PFSK-1 (cell line): ENCODE data around the gene ABHD16A.

Source experiments
- POLR2AphosphoS5 ChIP-seq: IDR thresholded peaks from 2 replicates; pipeline ENCODE4 v1.6.1; 2012; ENCODE audit warnings: low read depth, mild to moderate bottlenecking, control low read depth, low read length, moderate library complexity
- REST ChIP-seq, 2 experiments: IDR thresholded peaks; 2 replicates each; pipeline versions ENCODE4 v1.6.1 to v1.8.0; 2011 to 2012; ENCODE audit warnings: low read depth in 2 of 2, low read length in 2 of 2, control low read depth in 1 of 2, inconsistent platforms in 1 of 2, mild to moderate bottlenecking in 1 of 2, moderate library complexity in 1 of 2; ENCODE audit not compliant: insufficient read depth in 1 of 2
- SIN3A ChIP-seq: IDR thresholded peaks from 2 replicates; pipeline ENCODE4 v1.6.1; 2012; ENCODE audit warnings: mild to moderate bottlenecking, low read length, moderate library complexity, borderline replicate concordance; ENCODE audit not compliant: insufficient read depth
- TAF1 ChIP-seq: IDR thresholded peaks from 2 replicates; pipeline ENCODE4 v1.6.1; 2012; ENCODE audit warnings: low read length, control low read depth, borderline replicate concordance; ENCODE audit not compliant: insufficient read depth

GRCh38 chr6:31691078-31691463, 12.1 kb downstream of the ABHD16A start:
- TF ChIP-seq REST (IDR thresholded peaks at IDR 0.05; ENCODE audit: insufficient read depth in 1 of 2, low read depth in 2 of 2, low read length in 2 of 2) (no peak), SIN3A (no peak), TAF1 (no peak), POLR2AphosphoS5 (no peak)
